Activated CD8-positive, alpha-beta memory T cell treated with anti-CD3 and anti-CD28 coated beads for 48 hours (primary cell): ENCODE data around the gene ZNF140.

Experiments
- DNase-seq, 3 experiments: peaks; one replicate each; pipeline ENCODE4 v3.0.0-alpha.2; 2020; ENCODE audit warnings: low read depth in 2 of 3, low spot score in 2 of 3

ZNF140 gene

GRCh38 chr12:133080368-133081158, at the start of gene ZNF140:
Gene ZNF140, plus strand, starts transcription at chr12:133080923. Its CDS starts 398 bp downstream, at chr12:133081321.
- peak; percentile 79 to 90 (median 86) for DNase-seq

- DNase-seq, result peak; percentile 88 to 93 (median 92)
These were observed 43.3 kb upstream of the ZNF140 start, which contains the start of gene ZNF84 for GRCh38 chr12:133037207-133038005. Gene ZNF84, plus strand, starts transcription at chr12:133037509. Its CDS starts 3,959 bp downstream, at chr12:133041468.

DNA sequence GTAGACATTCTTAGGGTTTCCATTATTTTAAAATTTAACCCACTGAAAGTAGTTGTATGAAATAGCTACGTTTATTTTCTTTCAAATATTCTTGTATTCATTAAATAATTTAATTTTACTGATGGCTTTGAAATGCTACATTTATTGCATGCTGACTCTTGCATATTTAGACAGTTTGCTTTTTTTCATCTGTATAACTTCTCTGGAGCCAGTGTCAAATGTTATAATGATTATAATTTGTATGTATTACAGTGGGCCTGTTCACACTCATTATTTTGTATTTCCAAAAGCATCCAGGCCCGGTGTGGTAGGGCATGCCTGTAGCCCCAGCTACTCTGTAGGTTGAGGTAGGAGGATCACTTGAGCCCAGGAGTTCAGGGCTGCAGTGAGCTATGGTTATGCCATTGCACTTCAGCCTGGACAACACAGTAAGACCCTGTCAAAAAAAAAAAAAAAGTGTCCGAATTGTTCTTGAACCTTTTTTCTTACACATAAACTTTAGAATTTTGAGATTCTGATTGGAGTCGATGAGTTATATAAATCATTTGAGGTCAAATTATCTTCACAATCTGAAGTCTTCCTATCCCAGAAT, 42.5 kb upstream of the ZNF140 start:
- no peak for DNase-seq

- DNase-seq, result no peak
These were observed 34.0 kb upstream of the ZNF140 start for GRCh38 chr12:133046698-133047097.

- DNase-seq, result no peak
These were observed 23.3 kb upstream of the ZNF140 start for GRCh38 chr12:133057446-133057845.

- DNase-seq, result no peak
These were observed 22.3 kb upstream of the ZNF140 start for GRCh38 chr12:133058203-133059113.

- DNase-seq, result no peak
These were observed 18.8 kb upstream of the ZNF140 start for GRCh38 chr12:133061954-133062353.

DNA sequence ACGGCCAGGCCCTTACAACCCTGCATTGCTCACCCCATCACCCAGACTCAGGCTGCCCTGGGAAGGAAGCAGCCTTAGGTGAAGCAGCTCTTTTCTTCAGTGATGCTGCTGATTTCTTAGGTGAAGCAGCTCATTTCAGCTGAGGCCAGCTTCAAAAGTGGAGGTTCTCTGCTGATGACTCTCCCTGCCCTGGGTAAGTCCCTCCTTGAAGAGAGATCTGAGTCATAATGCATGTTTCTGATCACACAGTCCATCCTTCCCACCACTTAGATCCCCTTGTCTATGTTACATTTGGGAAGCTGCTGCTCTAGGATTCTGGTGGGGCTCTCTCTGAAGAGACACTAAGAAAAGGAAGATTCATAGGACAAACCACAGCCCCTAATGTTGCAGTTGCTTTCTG, 17.2 kb upstream of the ZNF140 start:
- DNase-seq, result no peak

- no peak for DNase-seq
These were observed 6.9 kb upstream of the ZNF140 start for GRCh38 chr12:133073836-133074235.

- peak in 2 of 3 experiments; percentile 73 to 79 for DNase-seq
These were observed 726 bp upstream of the ZNF140 start for GRCh38 chr12:133080026-133080367.

GRCh38 chr12:133081159-133081780, 547 bp downstream of the ZNF140 start:
- DNase-seq, result no peak

DNA sequence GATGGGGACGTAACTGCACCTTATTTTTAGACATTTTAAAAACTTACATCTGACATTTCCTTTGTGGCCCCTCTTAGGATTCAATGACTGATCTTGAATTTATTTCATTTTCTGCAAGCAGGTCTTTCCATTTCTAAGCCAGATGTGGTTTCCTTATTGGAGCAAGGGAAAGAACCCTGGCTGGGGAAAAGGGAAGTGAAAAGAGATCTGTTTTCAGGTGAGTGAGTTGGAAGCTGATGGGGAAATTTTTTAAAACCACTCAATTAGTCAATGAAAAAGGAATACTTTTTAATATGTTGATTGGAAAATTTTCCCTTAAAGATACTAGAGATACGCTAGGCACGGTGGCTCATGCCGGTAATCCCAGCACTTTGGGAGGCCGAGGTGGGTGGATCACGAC, 2.6 kb downstream of the ZNF140 start:
- no peak for DNase-seq

DNA sequence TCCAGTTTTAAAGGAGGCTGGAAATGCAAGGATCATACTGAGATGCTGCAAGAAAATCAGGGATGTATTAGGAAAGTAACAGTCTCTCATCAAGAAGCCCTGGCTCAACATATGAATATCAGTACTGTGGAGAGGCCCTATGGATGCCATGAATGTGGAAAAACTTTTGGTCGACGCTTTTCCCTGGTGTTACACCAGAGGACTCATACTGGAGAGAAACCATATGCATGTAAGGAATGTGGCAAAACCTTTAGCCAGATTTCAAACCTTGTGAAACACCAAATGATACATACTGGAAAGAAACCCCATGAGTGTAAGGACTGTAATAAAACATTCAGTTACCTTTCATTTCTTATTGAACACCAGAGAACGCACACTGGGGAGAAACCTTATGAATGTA, 24.9 kb downstream of the ZNF140 start:
- DNase-seq, result no peak

GRCh38 chr12:133106253-133106652, 25.5 kb downstream of the ZNF140 start:
- DNase-seq, result no peak

- no peak for DNase-seq
These were observed 26.4 kb downstream of the ZNF140 start for GRCh38 chr12:133107121-133107520.

DNA sequence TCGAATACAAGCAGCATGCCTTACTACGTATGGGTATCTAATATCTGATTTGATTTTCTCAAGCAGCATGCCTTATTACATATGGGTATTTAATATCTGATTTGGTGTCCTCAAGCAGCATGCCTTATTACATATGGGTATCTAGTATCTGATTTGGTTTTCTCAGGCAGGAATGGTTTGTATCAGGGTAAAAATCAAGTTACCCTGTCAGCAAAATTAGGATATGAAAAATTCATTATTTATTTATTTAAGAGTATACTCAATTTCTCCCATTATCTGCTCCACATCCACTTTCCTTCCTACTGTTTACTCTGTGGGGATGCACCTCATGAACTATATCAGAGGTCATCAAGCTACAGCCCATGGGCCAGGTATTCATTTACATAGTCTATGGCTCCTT, 27.4 kb downstream of the ZNF140 start:
- no peak for DNase-seq

- DNase-seq, result no peak
These were observed 39.9 kb downstream of the ZNF140 start for GRCh38 chr12:133120385-133121191.

GRCh38 chr12:133124674-133125073, 44.0 kb downstream of the ZNF140 start:
- no peak for DNase-seq

DNA sequence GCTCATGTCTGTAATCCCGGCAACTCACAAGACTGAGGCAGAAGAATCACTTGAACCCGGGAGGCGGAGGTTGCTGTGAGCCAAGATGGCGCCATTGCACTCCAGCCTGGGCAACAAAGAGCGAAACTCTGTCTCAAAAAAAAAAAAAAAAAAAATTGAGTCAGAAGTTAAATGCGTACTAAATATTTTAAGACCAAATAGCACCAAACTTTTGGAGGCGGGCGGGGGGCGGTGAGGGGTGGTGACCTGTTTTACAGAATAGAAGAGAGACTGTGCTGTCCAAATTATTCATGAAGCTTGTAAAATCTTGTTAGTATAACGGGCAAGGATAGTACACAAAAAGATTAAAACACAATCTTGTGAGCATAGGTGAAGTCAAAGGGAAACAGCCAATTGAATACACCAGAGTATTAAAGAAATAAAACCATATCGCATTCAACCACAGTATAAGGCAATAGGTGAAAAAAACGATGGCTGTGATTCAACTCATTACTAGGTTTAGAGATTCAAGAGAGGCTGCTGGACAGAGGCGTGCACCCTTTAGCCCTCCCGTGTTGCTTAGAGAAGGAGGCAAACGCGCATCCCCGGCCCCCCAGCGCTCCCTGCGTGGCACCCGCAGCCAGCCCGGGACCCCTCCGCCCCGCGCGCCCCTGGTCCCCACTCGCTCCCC, 48.8 kb downstream of the ZNF140 start:
- no peak for DNase-seq
